Endothelial cell of umbilical vein (primary cell): ENCODE results near the gene PSMC2.

Experiments used
- CTCF ChIP-seq, 2 donors: IDR thresholded peaks; 1 replicate in 1 of 2; 2 replicates in 1 of 2; pipeline ENCODE4 v1.5.1; 2011; ENCODE audit warnings: low read length in 2 of 2, mild to moderate bottlenecking in 2 of 2, moderate library complexity in 2 of 2, control low read depth in 1 of 2, inconsistent platforms in 1 of 2, low read depth in 1 of 2; ENCODE audit not compliant: insufficient read depth in 1 of 2; ENCODE audit errors: extremely low read depth in 1 of 2
- FOS ChIP-seq: IDR thresholded peaks from 2 replicates; pipeline ENCODE4 v1.6.1; 2011; ENCODE audit warnings: mild to moderate bottlenecking, low read length, moderate library complexity, borderline replicate concordance; ENCODE audit not compliant: insufficient read depth
- JUN ChIP-seq: IDR thresholded peaks from 2 replicates; pipeline ENCODE4 v1.6.1; 2011; ENCODE audit warnings: borderline replicate concordance, low read depth; ENCODE audit not compliant: insufficient read length, insufficient read depth
- MYC ChIP-seq: IDR thresholded peaks from one replicate; pipeline ENCODE4 v1.6.1; 2011; ENCODE audit warnings: mild to moderate bottlenecking, low read depth, low read length
- POLR2A ChIP-seq: IDR thresholded peaks from 2 replicates; pipeline ENCODE4 v1.6.1; 2012; ENCODE audit warnings: low read depth, mild to moderate bottlenecking, control low read depth, low read length
- POLR2AphosphoS5 ChIP-seq: IDR thresholded peaks from 2 replicates; pipeline ENCODE4 v1.6.1; 2012; ENCODE audit warnings: low read depth, mild to moderate bottlenecking, control low read depth, low read length, moderate library complexity; ENCODE audit not compliant: insufficient read depth

GRCh38 chr7:103336761-103337160 lies 10.7 kb upstream of the PSMC2 start:
- no peak for TF ChIP-seq MYC
- no peak for TF ChIP-seq CTCF (IDR thresholded peaks at IDR 0.05; ENCODE audit: extremely low read depth in 1 of 2, insufficient read depth in 1 of 2, low read depth in 1 of 2, low read length in 2 of 2)
- TF ChIP-seq FOS, result no peak
- TF ChIP-seq JUN, result no peak
- no peak for TF ChIP-seq POLR2A
- TF ChIP-seq POLR2AphosphoS5, result no peak
